ENCODE results near the gene FLRT1.

The FLRT1 gene

DNA sequence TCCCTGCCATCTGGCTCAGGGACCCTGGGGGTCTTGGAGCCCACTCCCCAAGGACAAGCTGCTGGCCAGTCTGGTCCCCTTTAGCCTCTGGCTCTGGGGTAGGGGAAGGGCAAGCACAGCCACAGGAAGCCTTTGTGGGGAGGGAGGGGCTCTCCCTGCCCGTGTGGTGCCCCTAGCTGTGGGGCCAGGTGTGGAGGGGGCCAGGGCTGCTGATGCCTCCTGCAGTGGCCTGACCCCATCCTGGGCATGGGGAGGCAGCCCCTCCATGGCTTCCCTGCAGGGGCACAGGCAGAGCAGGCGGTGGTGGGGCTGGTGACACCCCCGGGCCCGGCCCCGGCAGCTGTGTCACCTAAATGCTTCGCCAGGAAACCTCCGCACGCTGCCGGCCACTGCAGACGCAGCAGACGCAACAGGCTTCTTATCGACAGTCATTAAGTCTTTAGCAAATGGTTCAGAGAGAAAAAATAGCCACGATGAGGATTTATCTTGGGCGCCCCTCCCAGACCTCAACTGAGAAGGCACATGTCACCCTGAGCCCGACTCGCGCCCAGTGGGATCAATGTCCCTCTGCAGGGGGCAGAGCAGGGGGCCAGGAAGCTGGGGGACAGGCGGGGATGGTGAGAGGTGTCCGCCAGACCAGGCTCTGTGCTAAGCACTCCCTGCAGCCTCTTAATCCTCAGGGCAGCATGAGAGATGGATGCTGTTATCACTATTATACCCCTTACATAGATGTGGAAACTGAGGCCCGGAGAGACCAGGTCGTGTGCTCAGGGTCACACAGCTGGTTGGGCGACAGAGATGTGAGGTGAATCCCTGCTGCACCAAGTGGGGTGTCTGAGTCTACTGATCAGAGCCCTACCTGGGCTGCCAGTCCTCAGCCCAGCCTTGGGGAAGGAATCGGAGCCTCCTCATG is 33.9 kb downstream of the FLRT1 start:
- DNase-seq: no peak

DNA sequence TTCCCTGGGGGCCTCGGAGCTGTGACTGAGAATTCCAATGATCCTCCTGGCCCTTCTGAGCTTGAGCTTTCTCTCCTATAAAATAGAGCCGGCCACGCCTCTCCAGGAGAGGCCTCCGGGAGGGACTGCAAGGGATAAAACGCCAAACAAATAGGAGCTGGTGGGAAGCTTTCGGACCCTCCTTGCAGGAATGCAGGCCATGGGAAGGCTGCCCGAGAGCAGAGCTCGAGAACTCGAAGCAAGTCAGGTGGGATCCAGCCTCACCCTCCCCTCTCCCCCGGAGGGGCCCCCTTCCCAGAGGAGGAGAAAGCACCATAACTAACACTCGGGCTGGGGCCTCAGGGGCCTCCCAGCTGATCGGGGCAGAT is 34.6 kb downstream of the FLRT1 start:
- no peak for DNase-seq

DNA sequence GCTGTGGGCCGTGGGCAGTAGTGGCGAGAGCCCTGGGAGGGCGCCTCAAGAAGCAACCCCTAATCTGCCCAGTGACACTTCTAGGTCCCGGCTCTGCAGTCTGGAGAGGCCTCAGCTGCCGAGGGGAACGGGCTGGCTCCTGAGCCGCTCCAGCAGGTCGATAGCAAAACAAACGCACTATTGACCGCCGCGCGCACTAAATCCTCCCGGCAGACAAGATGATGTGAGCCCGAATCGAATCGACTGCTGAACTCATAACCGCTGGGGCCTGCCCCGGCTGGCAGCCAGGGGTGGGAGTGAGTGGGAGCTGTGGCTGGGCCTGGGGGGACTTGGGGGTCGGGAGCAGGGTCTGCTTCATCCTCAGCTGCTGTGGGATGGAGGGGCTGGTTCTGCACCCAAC is 36.1 kb downstream of the FLRT1 start:
- DNase-seq: no peak

DNA sequence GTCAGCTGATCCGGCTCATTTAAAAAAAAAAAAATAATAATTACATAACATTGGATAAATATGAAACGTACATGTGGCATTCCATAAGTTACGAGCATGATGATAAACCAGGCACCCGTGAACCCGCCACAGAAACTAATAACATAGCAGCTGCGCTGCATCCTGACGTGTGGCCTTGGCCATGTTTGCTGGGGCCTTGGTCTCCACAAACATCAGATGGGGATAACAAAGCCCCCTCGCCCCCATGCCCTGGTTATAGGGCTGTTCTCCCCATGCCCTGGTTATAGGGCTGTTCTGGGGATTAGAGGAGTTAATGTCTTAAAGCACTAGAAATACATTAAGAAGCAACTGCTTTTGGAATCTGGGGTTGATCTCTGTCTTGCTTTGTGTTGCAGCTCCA is 36.7 kb downstream of the FLRT1 start:
- no peak for DNase-seq

DNA sequence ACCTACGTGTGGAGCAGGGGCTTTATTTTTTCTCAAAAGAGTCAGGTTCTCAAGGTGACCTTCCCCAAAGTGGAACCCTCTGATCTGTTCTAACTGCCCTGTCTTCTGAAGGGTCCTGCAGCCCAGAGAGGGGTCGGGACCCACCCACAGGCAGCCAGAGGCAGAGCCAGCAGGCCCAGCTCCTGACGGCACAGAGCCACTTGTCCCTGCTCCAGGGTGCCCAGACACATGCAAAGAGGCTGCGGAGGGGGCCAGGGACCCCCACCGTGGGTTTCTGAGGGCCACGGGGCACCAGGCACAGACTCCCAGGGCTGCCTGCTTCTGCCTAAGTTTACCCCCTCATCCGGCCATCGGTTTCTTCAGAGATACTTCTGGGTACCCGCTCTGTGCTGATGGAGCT is 37.1 kb downstream of the FLRT1 start:
- no peak for DNase-seq

DNA sequence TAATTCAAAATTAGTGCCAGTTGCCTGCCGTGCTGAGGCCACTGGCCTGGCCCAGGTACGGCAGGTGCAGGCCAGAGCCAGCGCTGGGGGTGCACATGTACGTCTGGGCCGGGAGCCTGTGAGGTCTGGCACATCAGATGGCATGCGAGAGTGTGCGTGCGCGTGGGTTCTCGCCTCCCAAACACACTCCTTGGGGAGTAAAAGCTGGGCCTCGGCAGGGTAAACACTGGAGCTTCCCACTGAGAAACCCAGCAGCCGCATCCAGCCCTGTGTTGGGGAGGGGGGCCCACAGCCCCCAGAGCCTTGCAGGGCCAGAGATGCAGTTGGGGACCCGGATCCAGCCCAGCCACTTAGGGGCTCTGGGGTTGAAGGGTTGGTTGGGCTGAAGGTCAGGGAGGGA is 37.8 kb downstream of the FLRT1 start:
- no peak for DNase-seq

DNA sequence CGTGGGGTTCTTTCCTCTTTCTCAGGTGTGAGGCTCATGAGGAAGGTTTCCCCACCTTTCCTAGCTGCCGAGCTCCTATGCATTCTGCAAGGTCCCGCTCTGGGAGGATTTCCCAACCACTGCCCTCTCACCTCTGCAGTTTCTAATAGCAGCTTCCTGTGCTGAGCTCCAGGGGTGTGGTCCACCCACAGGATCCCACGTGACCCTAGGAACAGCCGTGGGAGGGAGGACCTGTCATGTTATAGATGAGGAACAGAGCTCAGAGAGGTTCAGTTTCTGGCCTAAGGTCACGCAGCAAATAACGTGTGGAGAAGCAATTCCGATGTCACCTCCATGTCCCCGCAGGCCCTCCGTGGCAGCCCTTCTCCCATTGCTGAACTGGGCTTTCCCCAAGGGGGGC is 38.5 kb downstream of the FLRT1 start:
- no peak for DNase-seq

DNA sequence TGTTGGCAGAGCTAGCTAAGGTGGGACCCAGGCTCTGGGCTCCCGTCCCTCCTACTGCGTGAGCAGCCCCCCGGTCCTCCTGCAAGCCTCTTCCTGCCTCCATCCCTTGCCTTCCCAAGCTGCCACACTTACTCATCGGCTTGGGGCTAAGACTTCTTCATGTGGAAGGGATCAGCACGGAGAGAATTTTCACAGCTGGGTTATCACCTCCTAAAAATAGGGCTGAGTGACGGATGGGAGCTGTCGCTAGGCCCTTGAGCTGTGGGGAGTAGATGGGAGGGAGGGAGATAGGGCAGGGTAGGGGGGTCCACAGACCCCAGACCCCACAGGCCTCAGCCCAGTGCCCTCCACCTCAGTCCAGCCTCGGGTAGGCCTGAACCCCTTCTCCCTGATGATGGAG is 41.0 kb downstream of the FLRT1 start:
- no peak for DNase-seq

DNA sequence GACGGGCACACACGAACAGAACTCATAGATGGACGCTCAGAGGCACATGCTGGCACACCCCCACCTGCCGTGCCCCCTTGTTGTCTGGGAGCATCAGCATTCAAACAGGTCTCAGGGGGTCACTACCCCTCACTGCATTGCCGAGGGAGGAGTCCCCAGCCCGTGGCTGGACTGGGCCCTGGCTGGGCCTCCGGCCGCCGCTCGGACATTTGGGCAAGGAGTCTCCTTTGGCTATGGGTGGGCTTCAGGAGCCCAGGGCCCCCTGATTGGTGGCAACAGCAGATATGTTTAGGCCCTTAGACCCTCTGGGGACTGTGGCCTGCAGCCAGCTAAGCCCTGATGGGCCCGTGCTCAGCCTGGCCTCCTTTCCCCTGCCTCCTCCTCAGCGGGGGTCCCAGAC is 41.9 kb downstream of the FLRT1 start:
- DNase-seq: no peak

DNA sequence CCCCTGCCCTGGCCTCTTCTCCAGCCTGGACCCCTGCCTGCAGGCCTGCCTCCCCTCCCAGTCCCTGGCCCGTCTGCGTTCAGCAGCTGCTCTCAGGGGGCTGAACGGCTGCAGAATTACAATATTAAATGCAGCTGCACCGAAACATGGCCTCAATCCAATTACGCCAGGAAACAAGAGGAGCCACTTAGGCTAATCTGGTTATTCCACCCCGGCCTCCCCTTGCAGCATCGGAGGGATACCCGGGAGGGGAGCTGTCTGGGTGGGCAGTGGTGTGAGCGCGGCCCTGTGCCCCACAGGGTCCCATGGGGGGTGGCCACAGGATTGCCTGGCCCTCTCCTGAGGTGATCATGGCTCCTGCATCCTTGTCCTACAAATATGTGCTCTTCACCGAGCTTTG is 42.6 kb downstream of the FLRT1 start:
- DNase-seq: no peak

DNA sequence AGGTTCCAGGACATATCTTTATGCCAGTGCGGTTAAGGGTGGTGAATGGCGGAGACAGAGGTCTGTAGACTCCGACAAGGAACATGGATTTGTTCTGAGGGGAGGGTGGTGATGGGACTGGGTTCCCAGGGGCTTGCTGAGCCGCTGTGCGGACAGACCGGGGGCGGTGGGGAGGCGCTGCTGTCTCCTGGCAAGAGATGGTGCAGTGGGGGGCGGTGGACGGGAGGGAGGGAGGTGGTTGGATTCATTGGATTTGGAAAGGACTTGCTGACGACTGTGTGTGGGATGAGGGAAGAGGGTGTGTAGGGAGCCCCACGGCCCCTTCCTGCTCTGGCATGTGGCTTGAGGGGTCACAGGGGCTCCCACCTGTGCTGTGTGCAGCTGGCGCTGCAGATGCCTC is 43.2 kb downstream of the FLRT1 start:
- no peak for DNase-seq

DNA sequence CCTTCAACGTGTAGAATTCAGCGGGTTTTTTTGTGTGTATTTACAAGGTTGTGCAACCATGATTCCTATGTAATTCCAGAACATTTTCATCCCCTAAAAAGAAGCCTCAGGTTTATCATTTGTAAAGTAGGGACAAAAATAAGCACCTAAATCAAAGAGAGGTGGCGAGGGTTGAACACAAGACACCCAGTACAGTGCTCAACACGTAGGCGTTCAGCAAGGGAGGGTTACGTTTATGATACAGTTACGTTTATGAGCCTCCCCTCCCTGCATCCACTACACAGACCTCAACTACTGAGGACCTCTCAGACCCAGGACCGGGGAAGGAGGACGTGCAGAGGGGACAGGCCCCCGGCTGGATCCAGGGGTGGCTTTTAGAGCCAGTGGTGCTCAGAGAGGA is 44.7 kb downstream of the FLRT1 start:
- no peak for DNase-seq

DNA sequence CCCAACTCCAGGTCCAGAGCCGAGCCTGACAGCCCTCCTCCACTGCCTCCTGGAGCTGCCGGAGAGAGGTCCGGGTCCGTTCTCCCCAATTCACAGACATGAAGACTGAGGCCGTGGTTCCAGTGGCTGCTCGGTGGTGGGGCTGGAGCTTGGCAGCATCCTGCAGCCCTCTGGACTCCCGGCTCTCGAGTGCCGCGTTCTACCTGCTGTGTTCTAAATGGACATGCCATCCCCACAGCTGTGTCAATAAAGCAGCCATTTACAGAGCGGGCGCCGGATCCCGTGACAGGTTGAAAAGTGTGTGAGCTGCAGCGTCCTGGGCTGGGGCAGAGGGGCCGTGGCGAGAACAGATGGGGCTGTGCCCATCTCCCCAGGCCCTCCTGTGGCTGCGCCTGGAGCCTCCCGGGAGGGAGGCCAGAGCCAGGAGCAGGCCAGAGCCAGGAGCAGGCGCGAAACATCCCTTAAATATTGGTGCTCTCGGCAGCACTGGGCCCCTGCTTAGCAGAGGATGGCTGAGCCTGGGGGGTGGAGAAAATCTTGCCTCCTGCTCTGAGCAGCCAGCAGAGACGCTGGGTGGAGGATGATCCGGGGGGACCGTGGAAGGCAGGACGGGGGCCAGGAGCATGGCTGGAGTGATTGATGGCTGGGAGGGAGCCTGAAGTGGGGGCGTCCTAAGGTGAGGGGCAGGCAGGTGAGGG is 46.2 kb downstream of the FLRT1 start:
- no peak for DNase-seq

DNA sequence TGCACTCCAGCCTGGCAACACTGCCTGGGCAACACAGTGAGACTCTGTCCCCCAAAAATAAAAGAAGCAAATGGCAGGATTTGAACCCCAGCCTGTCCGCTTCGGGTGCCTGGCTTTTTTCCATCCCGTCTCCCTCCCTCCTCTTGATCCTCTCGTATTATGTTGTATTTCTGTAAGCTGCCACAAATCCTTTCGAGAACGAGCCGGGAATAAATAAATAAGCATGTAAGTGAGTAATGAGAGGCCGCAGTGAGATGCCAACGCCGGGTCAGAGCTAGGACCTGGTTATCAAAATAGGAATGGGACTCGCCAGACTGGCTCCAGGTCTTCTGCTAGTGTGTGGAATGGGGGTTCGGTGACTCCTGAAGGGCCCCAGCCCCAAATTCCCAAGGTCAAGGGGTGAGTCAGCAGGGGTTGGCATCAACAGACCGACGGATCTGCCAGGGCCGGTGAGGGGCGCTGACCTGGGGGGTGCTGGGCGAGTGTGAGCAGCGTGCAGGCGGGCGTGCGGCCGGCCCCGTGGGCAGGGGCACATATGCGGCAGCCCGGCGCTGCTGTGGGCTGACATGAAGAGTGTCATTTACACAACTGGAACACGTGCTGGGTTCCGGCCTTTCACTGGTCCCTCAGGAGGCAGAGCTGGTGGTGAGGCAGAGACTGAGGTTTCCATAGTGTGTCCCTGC is 47.8 kb downstream of the FLRT1 start:
- DNase-seq: no peak

DNA sequence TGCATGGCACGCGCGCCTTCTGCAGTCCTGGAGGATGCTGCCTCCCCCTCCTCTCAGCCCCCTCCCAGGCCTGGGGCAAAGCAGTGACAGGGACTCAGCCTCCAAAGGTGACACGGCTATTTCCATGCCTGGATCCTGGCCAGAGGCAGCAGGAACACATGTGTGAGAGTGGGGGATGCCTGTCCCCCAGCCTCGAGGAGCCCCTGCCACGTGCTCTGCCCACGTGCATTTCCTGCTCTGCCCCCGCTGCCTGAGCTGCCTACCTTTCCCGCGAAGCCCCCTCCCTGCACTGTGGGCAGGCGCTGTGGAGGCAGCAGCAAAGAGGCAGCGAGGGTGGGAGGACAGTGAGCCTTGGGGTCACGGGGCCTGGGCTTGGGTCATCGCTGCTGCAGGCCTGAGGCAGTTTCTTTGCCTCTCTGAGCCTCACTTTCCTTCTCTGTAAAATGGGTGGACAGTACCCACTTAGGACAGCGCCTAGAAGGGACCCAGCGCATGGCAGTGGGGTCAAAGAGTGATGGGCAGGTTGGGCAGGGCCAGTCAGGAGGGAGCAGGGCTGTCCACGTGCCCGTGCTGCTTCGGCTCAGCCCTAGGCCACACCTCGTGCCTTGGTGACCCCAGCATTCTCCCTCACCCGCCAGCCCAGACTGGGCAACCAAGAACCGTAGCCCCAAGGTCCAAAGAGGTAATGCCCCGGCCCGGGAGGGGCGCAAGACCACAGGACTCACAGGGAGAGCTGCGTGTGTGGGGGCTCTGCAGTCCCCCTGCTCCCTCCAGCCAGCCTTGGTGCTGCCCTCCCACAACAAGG is 48.6 kb downstream of the FLRT1 start:
- DNase-seq: no peak

DNA sequence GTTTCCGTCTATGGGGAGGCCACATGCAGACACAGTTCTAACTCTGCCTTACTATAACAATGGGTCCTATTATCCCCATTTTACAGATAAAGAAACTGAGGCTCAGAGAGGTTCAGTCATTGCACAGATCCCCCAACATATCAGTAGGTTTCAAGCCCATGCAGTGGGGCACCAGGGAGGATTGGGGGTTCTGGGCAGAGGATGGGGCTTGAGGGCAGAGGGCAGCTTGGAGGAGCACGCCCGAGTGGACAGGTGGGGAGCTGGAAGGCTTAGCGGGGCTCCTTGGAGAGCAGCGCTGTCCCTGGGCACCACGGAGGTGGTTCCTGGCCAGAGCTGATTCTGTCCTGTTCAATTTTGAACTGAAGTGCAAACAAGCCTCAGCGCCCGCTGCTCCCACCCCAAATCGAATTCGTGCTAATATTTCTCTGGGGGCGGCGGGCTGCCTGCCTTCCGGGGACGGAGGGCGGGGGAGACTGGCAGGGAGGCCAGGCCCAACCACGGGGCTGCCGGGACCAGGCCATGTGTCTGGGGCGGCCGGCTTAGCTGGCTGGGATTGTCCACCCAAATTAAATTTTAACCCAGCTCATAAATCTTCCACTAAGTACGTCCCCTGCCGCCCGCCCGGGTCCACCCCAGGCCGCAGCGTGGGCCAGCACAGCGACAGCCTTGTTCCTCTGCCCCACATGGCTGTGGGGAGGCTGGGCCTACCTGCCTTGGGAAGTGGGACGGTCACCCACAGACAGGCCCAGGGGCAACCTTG is 49.4 kb downstream of the FLRT1 start:
- DNase-seq: no peak

All from NK-92 treated with Interleukin-12 subunit alpha and Interleukin-12 subunit beta, amount 100 ng/mL, for 24 hours (cell line).